Hematopoietic multipotent progenitor cell (in vitro differentiated cells): ENCODE results near the gene FAM20B. TPM values are rescaled to one million over a fixed set of nuclear protein-coding genes. Genes with fewer than 3 reads are reported as not detected.

Source experiments
- DNase-seq, 3 donors: peaks; one replicate each; pipeline ENCODE4 v3.0.0-alpha.2; 2011 to 2015; ENCODE audit warnings: low read depth in 2 of 3, low spot score in 2 of 3
- total RNA-seq: library from RNA; depleted of rRNA; stranded (reverse); fragments of >200 nt; gene quantifications from one replicate; pipeline ENCODE4 v1.2.3, GENCODE V29; 2012

The FAM20B gene
- total RNA-seq, 1 donor: 14.5 TPM

DNA sequence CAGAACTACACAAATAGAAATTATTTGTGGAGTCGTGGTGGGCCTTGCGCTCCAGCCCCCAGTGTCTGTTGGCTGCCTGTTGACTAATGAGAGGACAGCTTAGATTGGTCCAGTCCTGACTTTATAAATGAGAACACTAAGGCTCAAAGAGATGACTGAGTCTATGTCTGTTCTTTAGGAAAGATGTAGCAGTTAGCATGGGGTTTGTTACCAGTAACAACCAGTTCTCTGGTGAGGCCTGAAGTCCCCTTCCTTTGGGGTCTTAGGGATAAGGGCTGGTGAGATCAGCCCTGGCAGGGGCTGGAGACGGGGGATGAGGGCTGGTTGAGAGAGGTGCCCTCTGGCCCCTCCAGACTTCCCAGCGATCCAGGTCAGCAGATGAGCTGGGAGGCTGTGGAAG, 65.2 kb downstream of the FAM20B start:
- no peak for DNase-seq

DNA sequence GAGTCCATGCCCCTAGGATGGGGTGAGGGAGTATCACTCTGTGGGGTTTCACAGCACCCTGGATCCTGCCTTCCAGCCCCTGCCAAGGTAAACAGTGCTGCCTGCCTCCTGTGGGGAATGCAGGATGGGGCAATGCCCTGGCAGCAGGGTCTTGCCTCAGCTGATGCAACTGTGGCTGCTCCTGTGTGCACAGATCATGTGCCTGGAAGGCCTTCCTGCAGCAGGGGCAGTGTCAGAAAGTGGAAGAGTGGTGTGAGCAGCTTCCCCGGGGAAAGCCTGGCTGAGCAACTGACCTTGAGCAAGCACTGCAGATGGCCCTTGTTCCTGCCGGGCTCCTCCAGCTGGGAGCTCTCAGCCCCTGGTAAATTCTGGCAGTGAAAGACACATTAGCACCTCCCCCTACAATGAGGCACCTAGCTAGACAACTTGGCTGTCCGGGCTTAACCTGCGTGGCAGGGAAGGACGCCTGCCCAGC, 66.0 kb downstream of the FAM20B start:
- no peak for DNase-seq

DNA sequence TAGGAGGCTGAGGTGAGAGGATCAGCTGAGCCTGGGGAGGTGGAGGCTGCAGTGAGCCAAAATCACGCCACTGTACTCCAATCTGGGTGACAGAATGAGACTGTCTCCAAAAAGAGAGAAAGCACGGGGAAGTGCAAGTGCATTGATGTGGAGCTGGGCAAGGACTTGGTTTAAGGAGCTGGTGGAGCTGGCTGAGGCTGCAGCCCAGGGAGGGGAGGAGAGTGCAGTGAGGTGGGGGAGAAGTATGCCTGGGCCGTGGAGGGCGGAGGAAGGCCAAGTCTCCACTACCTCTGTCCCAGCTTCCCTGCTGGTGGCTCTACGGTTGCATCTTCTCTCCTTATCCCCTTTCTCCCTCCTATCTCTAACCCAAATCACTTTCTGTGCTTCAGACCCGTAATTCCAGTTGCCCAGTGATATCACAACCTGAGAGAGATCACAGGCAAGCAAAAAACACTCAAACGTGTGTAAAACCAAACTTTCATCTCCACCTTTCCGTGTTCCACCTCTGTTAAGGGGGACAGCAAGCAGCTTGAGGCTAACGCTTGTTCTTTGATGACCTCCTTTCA, 67.3 kb downstream of the FAM20B start:
- no peak for DNase-seq

DNA sequence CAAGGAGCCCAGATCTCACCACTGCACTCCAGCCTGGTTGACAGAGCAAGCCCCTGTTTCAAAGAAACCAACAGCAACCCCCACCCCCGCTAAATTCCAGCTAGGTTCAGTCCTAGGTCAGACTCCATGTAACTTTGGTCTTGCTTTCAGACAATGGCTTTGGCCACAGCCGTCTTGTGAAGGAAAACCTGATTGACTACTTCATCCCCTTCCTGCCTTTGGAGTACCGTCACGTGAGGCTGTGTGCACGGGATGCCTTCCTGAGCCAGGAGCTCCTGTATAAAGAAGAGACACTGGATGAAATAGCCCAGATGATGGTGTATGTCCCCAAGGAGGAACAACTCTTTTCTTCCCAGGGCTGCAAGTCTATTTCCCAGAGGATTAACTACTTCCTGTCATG, 69.1 kb downstream of the FAM20B start:
- no peak for DNase-seq

DNA sequence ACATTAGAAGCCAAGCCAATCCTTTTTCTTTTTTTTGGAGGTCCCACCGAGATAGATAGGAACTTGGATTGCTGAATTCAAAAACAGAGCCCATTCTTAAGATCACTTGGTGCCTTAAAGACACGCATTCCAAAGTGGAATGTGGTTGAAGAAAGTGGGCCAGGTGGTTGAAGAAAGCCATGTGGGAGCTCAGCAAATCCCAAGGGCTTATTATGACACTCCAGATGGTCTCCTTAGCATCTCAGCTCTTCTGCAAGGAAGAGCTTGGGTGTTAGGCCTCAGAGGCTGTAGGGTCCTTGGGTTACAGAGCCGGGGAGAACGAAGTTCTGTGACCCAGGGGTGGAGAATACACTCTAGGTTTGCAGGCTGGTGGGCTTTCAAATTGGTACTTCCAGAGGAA, 69.7 kb downstream of the FAM20B start:
- no peak for DNase-seq

DNA sequence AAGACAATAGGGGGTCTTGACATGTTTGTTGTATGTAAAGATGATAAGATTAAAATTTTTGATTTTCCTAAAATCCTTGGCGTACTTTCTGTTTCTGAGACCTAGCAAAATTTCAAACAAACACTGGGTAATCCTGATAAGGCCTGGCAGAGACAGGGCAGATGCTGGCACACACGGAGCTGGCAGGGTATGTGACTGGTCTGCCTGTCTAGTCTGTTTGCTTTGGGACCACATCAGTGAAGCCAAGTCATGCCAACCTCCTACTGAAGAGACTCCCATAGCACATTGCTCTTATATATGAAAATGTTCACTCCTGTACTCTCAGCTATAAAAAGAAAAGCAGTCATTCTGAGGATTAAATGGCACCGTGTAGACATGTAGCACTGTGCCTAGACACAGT, 70.2 kb downstream of the FAM20B start:
- no peak for DNase-seq

DNA sequence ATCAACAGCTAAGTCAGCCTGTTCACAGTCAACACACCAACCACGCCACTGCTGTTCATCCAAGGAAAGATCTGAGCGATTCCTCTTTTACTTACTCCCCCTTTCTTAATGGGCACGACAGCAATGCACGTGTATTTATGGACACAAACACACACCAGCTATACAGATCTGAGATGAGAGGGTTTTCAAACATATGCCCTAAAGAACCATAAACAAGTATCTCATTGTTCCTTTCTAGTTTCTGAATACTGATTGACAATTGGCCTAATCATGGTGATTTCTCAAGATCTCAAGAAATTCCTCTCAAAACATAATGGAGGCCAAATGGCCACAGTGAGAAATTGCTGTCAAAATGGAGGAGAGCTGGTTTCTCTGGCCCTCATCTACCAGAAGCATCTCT, 74.2 kb downstream of the FAM20B start:
- DNase-seq: no peak

DNA sequence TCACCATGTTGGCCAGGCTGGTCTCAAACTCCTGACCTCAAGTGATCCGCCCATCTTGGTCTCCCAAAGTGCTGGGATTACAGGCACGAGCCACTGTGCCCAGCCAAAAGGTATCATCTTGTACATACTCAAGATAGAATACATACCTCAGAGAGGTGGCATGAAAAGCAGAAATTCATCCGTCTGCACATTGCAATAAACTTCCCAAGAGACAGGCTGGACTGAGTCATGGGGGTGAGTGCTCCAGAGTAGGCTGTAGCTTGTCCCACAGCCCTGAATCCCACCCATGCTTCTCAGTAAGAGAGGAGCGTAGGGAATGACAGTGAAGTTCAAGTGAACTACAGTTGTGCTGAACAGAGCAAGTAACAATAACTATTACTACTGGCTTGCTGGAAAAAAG, 75.9 kb downstream of the FAM20B start:
- DNase-seq: no peak

DNA sequence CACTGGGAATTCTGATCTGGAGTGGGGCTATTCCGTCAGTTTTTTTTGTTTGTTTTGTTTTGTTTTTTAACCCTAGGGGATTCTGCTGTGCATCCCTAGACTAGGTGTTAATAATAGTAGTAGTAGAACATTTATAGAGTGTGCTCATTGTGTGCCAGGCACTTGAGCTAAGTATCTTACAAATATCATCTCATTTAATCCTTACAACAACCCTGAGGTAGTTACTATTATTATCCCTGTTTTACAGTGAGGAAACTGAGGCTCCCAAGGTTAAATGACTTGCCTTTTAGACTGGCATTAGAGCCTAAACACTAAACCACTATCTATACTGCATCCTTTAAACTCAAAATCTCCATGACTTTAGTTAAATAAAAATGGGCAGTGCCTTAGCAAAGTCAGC, 78.3 kb downstream of the FAM20B start:
- DNase-seq: no peak

DNA sequence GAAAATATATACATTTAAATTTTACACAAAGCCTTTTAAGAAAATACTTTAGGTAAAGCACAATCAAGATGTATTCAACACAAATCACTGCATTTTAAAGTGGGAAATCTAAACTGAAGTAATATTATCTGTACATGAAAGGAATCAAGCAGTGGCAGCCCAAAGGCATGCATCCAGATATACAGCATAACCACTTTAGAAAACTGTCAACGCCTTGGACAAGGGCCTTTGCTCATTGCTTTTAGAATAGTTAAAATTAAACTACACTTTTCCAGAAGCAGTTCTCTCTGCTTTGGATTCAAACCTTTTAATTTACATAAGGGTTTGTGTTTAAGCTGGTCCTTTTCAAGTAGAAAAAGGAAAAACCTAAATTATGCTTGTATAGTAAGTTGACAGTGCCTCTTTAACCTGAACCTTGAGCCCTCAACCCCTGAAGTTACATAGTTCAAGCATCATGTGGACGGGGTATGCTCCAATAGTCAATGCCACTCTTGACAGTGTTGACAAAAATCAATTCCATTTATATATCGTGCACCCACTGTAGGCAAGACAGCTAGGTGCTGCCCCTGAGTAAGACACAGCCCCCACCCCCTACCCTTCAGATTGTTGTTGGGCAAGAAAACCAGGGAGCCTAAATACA, 79.0 kb downstream of the FAM20B start:
- DNase-seq: no peak

DNA sequence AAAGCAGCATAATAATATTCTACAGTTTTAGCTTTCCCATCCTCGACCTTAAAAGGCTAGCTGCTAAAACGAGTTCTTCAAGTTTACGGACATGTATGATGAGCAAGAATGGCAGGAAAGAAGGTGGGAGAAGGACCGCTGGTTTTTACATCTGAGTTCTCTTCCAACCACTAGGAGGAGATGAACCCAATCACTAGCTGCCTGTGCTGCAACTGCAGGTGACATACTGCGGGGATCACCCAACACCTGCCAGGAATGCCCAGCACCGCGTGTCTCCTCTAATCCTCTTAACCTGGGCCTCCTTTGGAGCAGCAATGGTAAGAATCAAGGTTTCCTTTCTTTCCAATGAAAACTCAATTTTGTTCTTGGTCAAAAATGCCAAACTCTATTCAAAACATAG, 79.7 kb downstream of the FAM20B start:
- peak in 1 of 3 donors; percentile 20 for DNase-seq

DNA sequence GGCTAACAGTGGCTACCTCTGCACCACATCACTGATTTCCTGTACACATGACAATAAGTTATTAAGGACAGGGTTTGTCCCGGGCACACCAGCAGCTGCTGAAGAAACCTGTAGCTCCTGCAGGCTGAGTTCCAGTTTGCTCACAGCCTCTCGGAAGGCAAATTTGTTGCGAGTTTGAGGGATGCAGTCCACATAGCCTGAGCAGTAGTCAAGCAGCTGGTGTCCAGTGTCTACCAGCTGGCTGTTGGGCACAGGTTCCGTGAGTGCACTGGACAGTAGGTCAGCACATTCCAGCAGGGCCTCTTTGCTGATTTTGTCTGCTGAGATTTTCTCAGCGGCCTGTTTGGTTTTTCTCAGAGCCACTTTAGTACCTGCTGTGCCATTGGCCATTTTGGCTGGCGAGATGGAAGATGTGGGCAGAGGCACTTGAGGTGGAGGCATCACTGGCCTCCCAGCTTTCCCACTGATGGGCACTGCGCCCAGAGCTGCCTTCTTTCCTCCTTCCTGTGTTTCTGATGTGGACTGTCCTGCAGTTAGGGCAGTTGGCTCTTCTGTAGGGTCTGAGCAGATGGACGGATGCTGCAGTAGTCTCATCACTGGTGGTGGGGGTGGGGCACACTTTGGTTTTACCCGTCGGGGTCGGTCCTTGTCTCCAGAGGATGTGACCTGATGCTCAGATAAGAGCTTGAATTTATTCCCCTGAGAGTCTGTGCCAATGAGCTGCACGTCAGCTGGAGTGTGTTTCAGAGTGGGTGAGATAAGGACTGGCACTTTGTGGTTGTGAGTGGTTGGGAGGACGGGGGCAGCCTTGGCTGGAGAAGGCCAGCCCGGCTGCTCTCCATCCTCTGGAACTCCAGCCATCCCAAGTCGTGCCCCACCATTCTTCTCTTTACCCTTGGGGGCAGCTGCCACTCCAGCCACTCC, 82.3 kb downstream of the FAM20B start:
- peak in 2 of 3 donors; percentile 10 to 42 for DNase-seq

DNA sequence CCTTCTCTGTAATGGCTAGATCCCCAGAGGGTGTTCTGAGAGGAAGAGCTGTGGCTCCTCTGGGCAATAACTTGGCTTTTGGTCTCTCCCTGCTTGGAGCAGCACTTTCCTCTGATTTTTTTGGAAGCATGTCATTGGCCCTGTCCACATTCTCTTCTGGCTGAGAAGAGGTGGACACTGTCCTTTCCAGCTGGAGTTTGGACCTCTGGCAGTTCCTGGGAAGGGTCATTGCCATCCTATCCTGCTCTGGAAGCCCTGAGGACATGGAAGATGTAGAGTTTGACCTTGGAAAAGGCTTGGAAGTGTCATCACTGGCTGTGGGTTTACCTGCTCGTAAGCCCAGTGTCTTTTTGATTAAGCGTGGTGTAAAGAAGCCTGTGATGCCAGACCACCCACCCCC, 83.0 kb downstream of the FAM20B start:
- DNase-seq: no peak

DNA sequence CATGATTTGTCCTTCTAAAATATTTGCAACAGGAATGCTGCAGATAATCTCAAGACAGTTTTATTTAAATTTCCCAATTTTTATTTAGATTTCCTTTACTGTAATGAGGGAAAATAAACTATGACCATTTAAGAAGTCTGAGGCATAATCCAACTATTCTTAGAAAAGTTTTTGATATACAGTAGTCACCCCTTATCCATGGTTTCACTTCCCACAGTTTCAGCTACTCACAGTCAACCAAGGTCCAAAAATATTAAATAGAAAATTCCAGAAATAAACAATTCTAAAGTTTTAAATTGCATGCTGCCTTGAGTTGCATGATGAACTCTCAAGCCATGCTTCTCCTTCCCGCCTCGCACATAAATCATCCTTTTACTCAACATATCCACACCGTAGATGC, 89.5 kb downstream of the FAM20B start:
- DNase-seq: no peak

DNA sequence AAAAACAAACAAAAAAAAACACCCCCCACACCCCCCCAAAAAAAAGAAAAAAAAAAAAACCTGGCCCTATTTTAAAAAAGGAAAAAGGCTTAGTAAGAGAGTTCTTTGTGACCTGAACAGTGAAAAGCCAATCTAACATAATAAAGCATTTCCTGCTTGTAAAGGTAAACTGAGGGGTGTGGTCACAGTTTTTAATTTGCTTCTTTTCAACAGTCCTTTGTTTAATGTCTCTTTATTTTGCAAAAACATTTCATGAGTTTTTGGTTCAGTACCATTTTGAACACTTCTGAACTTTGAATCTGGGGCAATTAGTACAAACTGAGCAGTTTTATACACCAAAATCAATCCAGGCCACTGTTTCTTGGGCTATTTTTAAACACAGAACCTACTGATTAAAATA, 93.8 kb downstream of the FAM20B start:
- no peak for DNase-seq

DNA sequence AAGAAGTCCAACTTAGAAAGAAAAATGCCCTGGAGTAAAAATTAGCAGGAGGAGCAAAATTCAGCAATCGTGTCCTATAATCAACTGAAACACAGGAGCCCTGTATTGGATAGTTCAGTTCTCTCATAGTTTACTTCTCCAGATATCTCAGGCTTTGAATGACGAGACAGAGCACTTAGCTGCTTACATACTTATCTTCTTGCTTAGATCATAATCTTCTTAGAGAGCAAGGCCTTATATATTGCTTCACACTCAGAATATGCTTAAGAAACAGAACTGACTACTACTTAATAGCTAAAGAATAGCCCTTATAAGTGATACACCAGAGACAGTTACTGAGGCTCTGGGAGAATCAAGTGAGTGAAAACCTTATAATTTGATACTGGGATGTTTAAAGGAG, 95.0 kb downstream of the FAM20B start:
- no peak for DNase-seq

DNA sequence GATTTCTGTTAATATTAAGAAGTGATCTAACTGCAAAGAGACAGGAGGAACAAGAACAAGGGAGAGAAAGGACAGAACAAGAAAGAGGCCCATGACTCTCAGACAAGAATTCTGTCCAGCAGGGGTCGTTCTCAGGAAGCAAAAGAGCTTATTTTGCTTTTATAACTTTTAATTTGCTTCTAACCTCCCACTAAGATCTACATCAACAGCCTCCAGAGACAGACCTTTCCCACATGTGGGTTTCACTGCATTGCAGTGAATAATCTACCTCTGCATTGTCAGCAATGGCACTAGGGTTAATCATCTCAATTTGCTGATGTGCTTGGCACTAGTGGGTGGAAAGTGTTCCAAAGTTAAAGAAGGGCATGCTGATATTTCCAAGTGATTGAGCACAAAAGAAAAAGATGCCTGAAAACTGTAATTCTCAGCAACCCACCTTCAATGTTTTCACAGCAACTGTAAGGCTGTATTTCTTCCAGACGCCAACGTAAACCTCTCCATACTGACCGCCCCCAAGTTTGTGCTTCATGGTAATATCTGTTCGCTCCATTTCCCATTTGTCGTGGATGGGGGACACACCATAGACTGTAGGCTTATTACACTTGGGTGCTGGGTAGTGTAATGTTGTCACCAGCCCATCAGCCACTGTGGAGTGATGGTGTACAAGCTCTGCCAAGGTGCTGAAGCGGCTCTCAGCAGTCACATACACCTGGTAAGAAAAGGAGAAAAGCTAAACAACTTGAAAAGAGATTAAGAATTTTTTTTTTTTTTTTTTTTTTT, 95.7 kb downstream of the FAM20B start:
- DNase-seq: peak in 2 of 3 donors; percentile 40 to 78

DNA sequence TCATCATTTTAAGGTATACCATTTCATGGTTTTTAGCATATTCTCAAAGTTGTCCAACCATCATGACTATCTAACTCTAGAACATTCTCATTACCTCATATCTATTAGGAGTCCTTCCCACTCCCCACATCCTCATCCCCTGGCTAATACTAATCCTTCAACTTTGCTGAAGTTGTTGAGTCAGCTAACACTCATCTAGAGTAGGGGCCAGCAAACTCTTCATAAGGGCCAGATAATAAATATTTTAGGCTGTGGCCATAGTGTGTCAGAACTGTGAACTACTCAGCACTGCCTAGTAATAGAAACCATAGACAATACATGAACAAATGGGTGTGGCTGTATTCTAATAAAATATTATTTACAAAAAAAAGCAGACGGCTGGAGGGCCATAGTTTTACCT, 99.2 kb downstream of the FAM20B start:
- DNase-seq: no peak
